IMR-90 (cell line): Measurements from ENCODE around the gene MGAT3. TPM values are rescaled to one million over a fixed set of nuclear protein-coding genes. Genes with fewer than 3 reads are reported as not detected.

Source experiments
- ATAC-seq: fragments of 200-7000 bp; cut with Tn5 transposase; 2 replicates; pipeline ENCODE4 v1.9.1; 2020; ENCODE audit warnings: low read depth, mild to moderate bottlenecking, moderate library complexity
- BruUV-seq: library from RNA; stranded (reverse); fragments of 400-500 nt; replicated peaks from 2 replicates; lab custom pipeline; 2021; lab: Mats Ljungman, UMichigan
- CTCF ChIA-PET: fragments of 300-600 bp; formaldehyde crosslinking; extraction: SDS; loops from one replicate; lab custom pipeline; 2021; ENCODE audit warnings: antibody characterized with exemption; lab: Yijun Ruan, JAX
- POLR2A ChIA-PET: fragments of 300-600 bp; sonication (Branson Sonifier 250); formaldehyde crosslinking; loops from one replicate; lab custom pipeline; 2022; ENCODE audit warnings: antibody characterized with exemption; ENCODE audit not compliant: unreplicated experiment; lab: Charles Lee
- DNase-seq: peaks from one replicate; pipeline ENCODE4 v3.0.0; 2013
- H2AFZ ChIP-seq: replicated peaks from 2 replicates; pipeline ENCODE3; 2013; ENCODE audit warnings: low read length, mild to moderate bottlenecking; ENCODE audit not compliant: poor library complexity
- H2AK5ac ChIP-seq: 2 replicates; pipeline ENCODE4 v1.6.1; 2013; ENCODE audit warnings: low read depth, low read length, inconsistent platforms
- H2AK9ac ChIP-seq: replicated peaks from 2 replicates; pipeline ENCODE3; 2013; ENCODE audit warnings: mild to moderate bottlenecking, low read depth, low read length, moderate library complexity; ENCODE audit not compliant: poor library complexity
- H2BK120ac ChIP-seq: 2 replicates; pipeline ENCODE4 v1.6.1; 2013; ENCODE audit warnings: low read depth, low read length, inconsistent platforms
- H2BK15ac ChIP-seq: 3 replicates; pipeline ENCODE4 v1.6.1; 2013; ENCODE audit warnings: low read depth, low read length, inconsistent platforms
- H2BK20ac ChIP-seq: 2 replicates; pipeline ENCODE4 v1.6.1; 2013; ENCODE audit warnings: low read depth, mild to moderate bottlenecking, inconsistent platforms, low read length, moderate library complexity
- H2BK5ac ChIP-seq: 2 replicates; pipeline ENCODE4 v1.6.1; 2013; ENCODE audit warnings: mild to moderate bottlenecking, low read depth, low read length, inconsistent platforms; ENCODE audit not compliant: poor library complexity, severe bottlenecking
- H3K14ac ChIP-seq: replicated peaks from 2 replicates; pipeline ENCODE4 v1.6.1; 2013; ENCODE audit warnings: low read depth, low read length, inconsistent platforms
- H3K18ac ChIP-seq: 2 replicates; pipeline ENCODE4 v1.6.1; 2013; ENCODE audit warnings: low read depth, low read length, control low read depth
- H3K23ac ChIP-seq: 2 replicates; pipeline ENCODE4 v1.6.1; 2013; ENCODE audit warnings: low read depth, low read length, inconsistent platforms
- H3K27ac ChIP-seq: 2 replicates; pipeline ENCODE4 v1.5.1; 2013; ENCODE audit warnings: mild to moderate bottlenecking, control low read depth, low read length; ENCODE audit not compliant: insufficient read depth
- H3K27me3 ChIP-seq: 2 replicates; pipeline ENCODE4 v1.6.1; 2013; ENCODE audit warnings: low read length; ENCODE audit not compliant: control insufficient read depth, insufficient read depth
- H3K36me3 ChIP-seq: 2 replicates; pipeline ENCODE4 v1.6.1; 2013; ENCODE audit warnings: low read length, mixed read lengths; ENCODE audit not compliant: control insufficient read depth, insufficient read depth
- H3K4ac ChIP-seq: 2 replicates; pipeline ENCODE4 v1.6.1; 2013; ENCODE audit warnings: low read depth, low read length, inconsistent platforms
- H3K4me1 ChIP-seq: 2 replicates; pipeline ENCODE4 v1.6.1; 2013; ENCODE audit warnings: low read length, mixed read lengths; ENCODE audit not compliant: control insufficient read depth, insufficient read depth
- H3K4me2 ChIP-seq: 2 replicates; pipeline ENCODE4 v1.6.1; 2013; ENCODE audit warnings: low read depth, mild to moderate bottlenecking, control low read depth, low read length, moderate library complexity
- H3K4me3 ChIP-seq: 2 replicates; pipeline ENCODE4 v1.5.1; 2013; ENCODE audit warnings: low read depth, mild to moderate bottlenecking, control low read depth, low read length, moderate library complexity; ENCODE audit not compliant: insufficient read depth
- H3K56ac ChIP-seq: 2 replicates; pipeline ENCODE4 v1.6.1; 2013; ENCODE audit warnings: low read length, inconsistent platforms; ENCODE audit not compliant: insufficient read depth; ENCODE audit errors: extremely low read depth
- H3K79me1 ChIP-seq, 2 experiments: 2 replicates each; pipeline ENCODE4 v1.6.1; 2013; ENCODE audit warnings: low read length in 2 of 2, inconsistent platforms in 1 of 2, low read depth in 1 of 2
- H3K9ac ChIP-seq: 2 replicates; pipeline ENCODE4 v1.6.1; 2013; ENCODE audit warnings: low read depth, low read length, control low read depth
- H3K9me1 ChIP-seq: 2 replicates; pipeline ENCODE4 v1.6.1; 2013; ENCODE audit warnings: low read length, inconsistent platforms; ENCODE audit not compliant: insufficient read depth
- H3K9me3 ChIP-seq: 2 replicates; pipeline ENCODE4 v1.6.1; 2013; ENCODE audit warnings: low read length; ENCODE audit not compliant: control insufficient read depth, insufficient read depth
- H4K20me1 ChIP-seq: 2 replicates; pipeline ENCODE4 v1.6.1; 2013; ENCODE audit warnings: low read length, inconsistent platforms; ENCODE audit not compliant: insufficient read depth
- H4K5ac ChIP-seq: 2 replicates; pipeline ENCODE4 v1.6.1; 2013; ENCODE audit warnings: mild to moderate bottlenecking, low read depth, low read length, control low read depth
- H4K8ac ChIP-seq, 2 experiments: 2 replicates each; pipeline ENCODE4 v1.6.1; 2013; ENCODE audit warnings: low read depth in 2 of 2, low read length in 2 of 2, control low read depth in 1 of 2, inconsistent platforms in 1 of 2
- H4K91ac ChIP-seq: 2 replicates; pipeline ENCODE4 v1.6.1; 2013; ENCODE audit warnings: low read depth, low read length, inconsistent platforms; ENCODE audit not compliant: insufficient read depth
- BHLHE40 ChIP-seq: fragments of 150-350 bp; IDR thresholded peaks from 2 replicates; pipeline ENCODE4 v1.6.1; 2016; ENCODE audit warnings: mild to moderate bottlenecking, low read depth, low read length
- CEBPB ChIP-seq: IDR thresholded peaks from 2 replicates; pipeline ENCODE4 v1.6.1; 2012; ENCODE audit warnings: low read depth, low read length, improper control_type of control experiment
- CHD1 ChIP-seq: IDR thresholded peaks from 2 replicates; pipeline ENCODE4 v1.6.1; 2012; ENCODE audit warnings: low read depth, low read length, improper control_type of control experiment
- CTCF ChIP-seq: conservative IDR thresholded peaks from 2 replicates; pipeline ENCODE4 v1.5.1; 2012; ENCODE audit warnings: mild to moderate bottlenecking, low read depth, low read length, improper control_type of control experiment
- FOS ChIP-seq: fragments of 150-350 bp; IDR thresholded peaks from 2 replicates; pipeline ENCODE4 v1.6.1; 2016; ENCODE audit warnings: low read depth, low read length
- MAFK ChIP-seq: IDR thresholded peaks from 2 replicates; pipeline ENCODE4 v1.6.1; 2012; ENCODE audit warnings: low read depth, low read length, improper control_type of control experiment
- MAZ ChIP-seq: IDR thresholded peaks from 2 replicates; pipeline ENCODE4 v1.6.1; 2012; ENCODE audit warnings: low read depth, mild to moderate bottlenecking, low read length, improper control_type of control experiment, moderate library complexity, borderline replicate concordance
- MXI1 ChIP-seq: IDR thresholded peaks from 2 replicates; pipeline ENCODE4 v1.6.1; 2012; ENCODE audit warnings: low read depth, mild to moderate bottlenecking, low read length, moderate library complexity, borderline replicate concordance
- NFE2L2 ChIP-seq: fragments of 150-350 bp; IDR thresholded peaks from 2 replicates; pipeline ENCODE4 v1.6.1; 2016; ENCODE audit warnings: low read depth, mild to moderate bottlenecking, low read length
- POLR2A ChIP-seq: IDR thresholded peaks from 2 replicates; pipeline ENCODE4 v1.6.1; 2012; ENCODE audit warnings: mild to moderate bottlenecking, low read depth, low read length
- RAD21 ChIP-seq: IDR thresholded peaks from 2 replicates; pipeline ENCODE4 v1.6.1; 2012; ENCODE audit warnings: low read length, improper control_type of control experiment
- RCOR1 ChIP-seq: IDR thresholded peaks from 2 replicates; pipeline ENCODE4 v1.6.1; 2012; ENCODE audit warnings: mild to moderate bottlenecking, low read length, improper control_type of control experiment; ENCODE audit not compliant: insufficient replicate concordance
- RFX5 ChIP-seq: IDR thresholded peaks from 2 replicates; pipeline ENCODE4 v1.8.0; 2012; ENCODE audit warnings: low read depth, mild to moderate bottlenecking, low read length, moderate library complexity
- SMC3 ChIP-seq: fragments of 150-350 bp; IDR thresholded peaks from 2 replicates; pipeline ENCODE4 v1.6.1; 2016; ENCODE audit warnings: low read depth, mild to moderate bottlenecking, antibody characterized with exemption, low read length, moderate library complexity
- whole genome bisulfite sequencing, 2 experiments: methylation state at CpG; one replicate each; pipeline versions ENCODE4 v1.1.5 to v1.1.7; 2013; ENCODE audit warnings: missing lambda C conversion rate in 2 of 2; ENCODE audit not compliant: insufficient read length in 1 of 2; ENCODE audit errors: extremely low coverage in 2 of 2; 5-methylcytosine and 5-hydroxymethylcytosine counted together
- dilution Hi-C: fragments of 300-500 bp; cut with HindIII; formaldehyde crosslinking; loops from one replicate; pipeline ENCODE4 v1.14.3; 2018; ENCODE audit warnings: low sequenced_read_pairs; ENCODE audit not compliant: unreplicated experiment
- in situ Hi-C: fragments of 300-500 bp; cut with MboI; formaldehyde crosslinking; loops from 3 replicates; pipeline ENCODE4 v1.14.3; 2019; ENCODE audit warnings: low sequenced_read_pairs, inconsistent platforms, mixed read lengths
- intact Hi-C: fragments of 100-400 bp; cut with micrococcal nuclease; formaldehyde crosslinking; loops from 2 replicates; pipeline ENCODE4 v1.10.0; 2022
- polyA plus RNA-seq, 3 experiments: library from polyadenylated mRNA; depleted of rRNA; stranded (reverse); fragments of >200 nt; gene quantifications; 2 replicates each; pipeline ENCODE4 v1.2.3, GENCODE V29; 2012; ENCODE audit warnings: low replicate concordance in 1 of 3
- total RNA-seq: library from RNA; depleted of rRNA; stranded (reverse); fragments of >200 nt; gene quantifications from 2 replicates; pipeline ENCODE4 v1.2.3, GENCODE V29; 2012
- TF ChIP-seq, protein P1 (sequence below): fragments of 150-350 bp; IDR thresholded peaks from 2 replicates; pipeline ENCODE4 v1.6.1; 2017; ENCODE audit warnings: mild to moderate bottlenecking, antibody characterized with exemption, low read length, low read depth
- TF ChIP-seq, protein P2 (sequence below): fragments of 150-350 bp; IDR thresholded peaks from 2 replicates; pipeline ENCODE4 v1.6.1; 2016; ENCODE audit warnings: low read depth, mild to moderate bottlenecking, low read length, moderate library complexity, borderline replicate concordance

Gene MGAT3
- total and polyA plus RNA-seq, 2 of the 4 experiments (the other 2 are of a cell fraction), result 0.36 to 1.1 TPM

- H3K4ac ChIP-seq, result no peak overlapping the region
- H2BK20ac ChIP-seq, result no peak overlapping the region
- no peaks in the 10 kb centered on the region for H3K9me1 ChIP-seq
- H3K18ac ChIP-seq, result no peak overlapping the region
- BruUV-seq, result no TSS peak
- H4K8ac ChIP-seq, result no peak overlapping the region
- no peak overlapping the region for H3K23ac ChIP-seq
- TF ChIP-seq RCOR1 (no peak), POLR2A (no peak), MAFK (no peak), MAZ (no peak), BHLHE40 (no peak), NFE2L2 (no peak), RFX5 (no peak), CEBPB (no peak), RAD21 (no peak), SMC3 (no peak), CTCF (no peak), CHD1 (no peak), MXI1 (no peak), FOS (no peak)
- TF ChIP-seq, protein P1, sequence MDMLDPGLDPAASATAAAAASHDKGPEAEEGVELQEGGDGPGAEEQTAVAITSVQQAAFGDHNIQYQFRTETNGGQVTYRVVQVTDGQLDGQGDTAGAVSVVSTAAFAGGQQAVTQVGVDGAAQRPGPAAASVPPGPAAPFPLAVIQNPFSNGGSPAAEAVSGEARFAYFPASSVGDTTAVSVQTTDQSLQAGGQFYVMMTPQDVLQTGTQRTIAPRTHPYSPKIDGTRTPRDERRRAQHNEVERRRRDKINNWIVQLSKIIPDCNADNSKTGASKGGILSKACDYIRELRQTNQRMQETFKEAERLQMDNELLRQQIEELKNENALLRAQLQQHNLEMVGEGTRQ, result no peak
- TF ChIP-seq, protein P2, sequence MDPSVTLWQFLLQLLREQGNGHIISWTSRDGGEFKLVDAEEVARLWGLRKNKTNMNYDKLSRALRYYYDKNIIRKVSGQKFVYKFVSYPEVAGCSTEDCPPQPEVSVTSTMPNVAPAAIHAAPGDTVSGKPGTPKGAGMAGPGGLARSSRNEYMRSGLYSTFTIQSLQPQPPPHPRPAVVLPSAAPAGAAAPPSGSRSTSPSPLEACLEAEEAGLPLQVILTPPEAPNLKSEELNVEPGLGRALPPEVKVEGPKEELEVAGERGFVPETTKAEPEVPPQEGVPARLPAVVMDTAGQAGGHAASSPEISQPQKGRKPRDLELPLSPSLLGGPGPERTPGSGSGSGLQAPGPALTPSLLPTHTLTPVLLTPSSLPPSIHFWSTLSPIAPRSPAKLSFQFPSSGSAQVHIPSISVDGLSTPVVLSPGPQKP, result no peak
- no peak overlapping the region for H3K56ac ChIP-seq
- peaks cover 66% of the 10 kb centered on the region for H3K36me3 ChIP-seq
- no peak overlapping the region for H3K14ac ChIP-seq
- CTCF ChIA-PET, result no interaction called here
- H3K4me1 ChIP-seq, result no peaks in the 10 kb centered on the region
- peaks cover 41 to 66% of the 10 kb centered on the region in 2 experiments for H3K79me1 ChIP-seq
- no peaks in the 10 kb centered on the region for H3K9me3 ChIP-seq
- dilution Hi-C loops, result no loop called here
- H3K27me3 ChIP-seq, result no peaks in the 10 kb centered on the region
- POLR2A ChIA-PET, result no interaction called here
- in situ Hi-C loops, result loop anchor here (5.0 to 10.0 kb wide), 2 partner anchors 106 to 343 kb away; no protein-coding TSS in a partner anchor
- no peak overlapping the region for H2AK5ac ChIP-seq
- H3K4me2 ChIP-seq, result no peak overlapping the region
- H3K9ac ChIP-seq, result no peak overlapping the region
- no peak overlapping the region for H2BK5ac ChIP-seq
- no peak overlapping the region for H4K5ac ChIP-seq
- intact Hi-C loops, result no loop called here
- no peak overlapping the region for H2BK120ac ChIP-seq
- H2AK9ac ChIP-seq, result no peak overlapping the region
- WGBS, 2 experiments, result no CpG with 5 or more reads among the region's 4 CpGs
- H2AFZ ChIP-seq, result no peak overlapping the region
- no peak overlapping the region for H3K4me3 ChIP-seq
- H4K91ac ChIP-seq, result no peak overlapping the region
- H3K27ac ChIP-seq, result no peak overlapping the region
- no peak overlapping the region for H2BK15ac ChIP-seq
- ATAC-seq (no peak), DNase-seq (no peak)
- peaks cover 40% of the 10 kb centered on the region for H4K20me1 ChIP-seq
These were observed 53.8 kb downstream of the MGAT3 start for GRCh38 chr22:39510529-39511149.
